HT-29 (cell line): Measurements from ENCODE around the gene WDR93. TPM values are rescaled to one million over a fixed set of nuclear protein-coding genes. Genes with fewer than 3 reads are reported as not detected.

Experiments used
- DNase-seq: peaks from one replicate; pipeline ENCODE4 v3.0.0-alpha.2; 2015; ENCODE audit warnings: low spot score
- small RNA-seq: library from RNA; depleted of rRNA; stranded (forward); fragments of <200 nt; gene quantifications from one replicate; pipeline ENCODE3, GENCODE V24; 2014
- total RNA-seq: library from RNA; depleted of rRNA; stranded (reverse); fragments of >200 nt; shearing (Covaris generic); gene quantifications from 2 replicates; pipeline ENCODE4 v1.2.3, GENCODE V29; 2014; rRNA removed

WDR93 gene
- total RNA-seq, 1 experiment from 2014 or later: 0.61 TPM

DNA sequence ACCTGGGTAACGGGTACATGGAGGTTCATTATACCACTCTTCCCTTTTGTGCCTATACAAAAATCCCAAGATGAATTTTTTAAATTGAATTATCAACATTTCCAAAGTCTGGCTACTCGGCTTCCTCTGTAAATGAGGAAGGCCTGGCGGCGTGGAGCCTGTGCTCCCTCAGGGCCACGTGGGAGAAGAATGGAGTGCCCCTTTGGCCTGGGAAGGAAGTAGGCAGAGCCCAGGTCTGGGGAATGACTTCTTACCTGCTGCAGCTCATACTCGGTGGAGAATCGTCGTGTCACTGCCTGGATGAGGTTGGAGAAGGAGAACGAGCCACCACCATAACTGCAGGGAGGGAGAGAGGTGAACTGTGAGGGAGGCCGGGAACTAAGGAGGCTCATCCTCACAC lies 99.6 kb downstream of the WDR93 start:
- DNase-seq: no peak

DNA sequence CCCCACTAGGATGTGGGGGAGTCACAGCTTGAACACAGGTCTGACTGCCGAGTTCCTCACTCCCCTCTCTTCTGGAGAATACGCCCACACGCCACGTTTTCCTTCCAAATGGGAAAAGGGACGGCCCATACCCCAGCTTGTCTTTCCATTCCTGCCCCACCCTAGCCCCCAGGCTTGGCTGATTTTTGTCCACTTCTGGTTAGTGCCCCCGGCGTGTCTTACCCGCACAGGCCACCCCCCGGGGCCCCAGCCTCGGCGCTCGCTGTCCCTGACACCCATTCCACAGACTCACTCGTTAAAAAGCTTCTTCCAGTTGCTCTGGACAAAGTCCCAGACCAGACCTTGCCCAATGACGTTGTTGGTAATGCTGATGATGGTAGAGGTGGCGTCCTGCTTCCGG lies 100.0 kb downstream of the WDR93 start:
- no peak for DNase-seq

- DNase-seq: no peak
Observed at GRCh38 chr15:89792106-89792805, 101.6 kb downstream of the WDR93 start.

Small RNA genes within 50 kb of the gene (small RNA-seq; reads per million reads assigned to genes)
- not detected for gene RNU6-132P

Other genes with a start within 250 kb of the WDR93 start
- gene RHCG, start 194.2 kb upstream of the WDR93 start, total RNA-seq: not detected in 2 replicates
- 14.9 and 15.2 TPM in 2 replicates for gene TICRR, start 115.3 kb upstream of the WDR93 start, total RNA-seq
- 2.0 and 2.1 TPM in 2 replicates for gene KIF7, start 35.3 kb upstream of the WDR93 start, total RNA-seq
- gene PLIN1, start 11.4 kb upstream of the WDR93 start, total RNA-seq: 0.03 and 0.51 TPM in 2 replicates
- 5.8 and 8.8 TPM in 2 replicates for gene PEX11A, start 57 bp upstream of the WDR93 start, total RNA-seq
- 0.23 and 0.71 TPM in 2 replicates for gene MESP1, start 60.4 kb downstream of the WDR93 start, total RNA-seq
- gene MESP2, start 85.5 kb downstream of the WDR93 start, total RNA-seq: 0.15 TPM in 1 of 2 replicates, not detected in the other
- gene ANPEP, start 124.0 kb downstream of the WDR93 start, total RNA-seq: 0.05 and 0.10 TPM in 2 replicates
- gene AP3S2, start 203.2 kb downstream of the WDR93 start, total RNA-seq: 14.8 and 36.2 TPM in 2 replicates
- gene ARPIN, start 222.1 kb downstream of the WDR93 start, total RNA-seq: 4.7 and 7.9 TPM in 2 replicates